WTC11 (cell line): ENCODE data around the gene MAGI2.

Experiments
- CTCF ChIP-seq: fragments of 200-600 bp; IDR thresholded peaks from 2 replicates; pipeline ENCODE4 v1.8.0; 2022; ENCODE audit warnings: antibody characterized with exemption
- HMGXB4 ChIP-seq: sonication (generic); formaldehyde crosslinking; IDR thresholded peaks from 2 replicates; pipeline ENCODE4 v1.8.1; 2023; ENCODE audit warnings: mild to moderate bottlenecking, moderate library complexity, missing genetic modification reagents
- NR2C2 ChIP-seq: sonication (generic); formaldehyde crosslinking; IDR thresholded peaks from 2 replicates; pipeline ENCODE4 v1.8.0; 2022; ENCODE audit warnings: mild to moderate bottlenecking, missing genetic modification reagents
- PREB ChIP-seq: sonication (generic); formaldehyde crosslinking; IDR thresholded peaks from 2 replicates; pipeline ENCODE4 v1.8.1; 2022; ENCODE audit warnings: mild to moderate bottlenecking, missing genetic modification reagents, moderate library complexity, borderline replicate concordance
- SOX15 ChIP-seq: fragments of 250-450 bp; sonication (Bioruptor Pico); IDR thresholded peaks from 2 replicates; pipeline ENCODE4 v1.9.0; 2021; ENCODE audit warnings: mild to moderate bottlenecking
- SP1 ChIP-seq: sonication (generic); formaldehyde crosslinking; conservative IDR thresholded peaks from 2 replicates; pipeline ENCODE4 v1.8.1; 2022; ENCODE audit warnings: missing genetic modification reagents
- USF2 ChIP-seq: sonication (generic); formaldehyde crosslinking; IDR thresholded peaks from 2 replicates; pipeline ENCODE4 v1.8.1; 2023; ENCODE audit warnings: mild to moderate bottlenecking, missing genetic modification reagents, moderate library complexity
- ZNF138 ChIP-seq: sonication (generic); formaldehyde crosslinking; conservative IDR thresholded peaks from 2 replicates; pipeline ENCODE4 v1.8.1; 2022; ENCODE audit warnings: mild to moderate bottlenecking, moderate library complexity, missing genetic modification reagents
- ZNF532 ChIP-seq: fragments of 250-450 bp; sonication (Bioruptor Pico); IDR thresholded peaks from 2 replicates; pipeline ENCODE4 v1.9.0; 2021; ENCODE audit warnings: mild to moderate bottlenecking, borderline replicate concordance

GRCh38 chr7:79337717-79338116 is 115.8 kb downstream of the MAGI2 start:
- TF ChIP-seq CTCF (no peak), ZNF138 (CRISPR knock-in tag) (no peak), SP1 (CRISPR knock-in tag) (no peak), ZNF532 (CRISPR knock-in tag) (no peak), USF2 (CRISPR knock-in tag) (no peak), SOX15 (CRISPR knock-in tag) (no peak), NR2C2 (CRISPR knock-in tag) (no peak), HMGXB4 (CRISPR knock-in tag) (no peak), PREB (CRISPR knock-in tag) (no peak)
